Pons (tissue), 1 donor: ENCODE data around the gene CDYL.
"Not testable (repeated sequence)": the region's sequence is repeated elsewhere in the genome, so short reads cannot be mapped to it uniquely, and the experiment has no call there.

Experiments
- DNase-seq: peaks from one replicate; pipeline ENCODE4 v3.0.0-alpha.2; 2016; ENCODE audit warnings: low spot score

The CDYL gene

DNA sequence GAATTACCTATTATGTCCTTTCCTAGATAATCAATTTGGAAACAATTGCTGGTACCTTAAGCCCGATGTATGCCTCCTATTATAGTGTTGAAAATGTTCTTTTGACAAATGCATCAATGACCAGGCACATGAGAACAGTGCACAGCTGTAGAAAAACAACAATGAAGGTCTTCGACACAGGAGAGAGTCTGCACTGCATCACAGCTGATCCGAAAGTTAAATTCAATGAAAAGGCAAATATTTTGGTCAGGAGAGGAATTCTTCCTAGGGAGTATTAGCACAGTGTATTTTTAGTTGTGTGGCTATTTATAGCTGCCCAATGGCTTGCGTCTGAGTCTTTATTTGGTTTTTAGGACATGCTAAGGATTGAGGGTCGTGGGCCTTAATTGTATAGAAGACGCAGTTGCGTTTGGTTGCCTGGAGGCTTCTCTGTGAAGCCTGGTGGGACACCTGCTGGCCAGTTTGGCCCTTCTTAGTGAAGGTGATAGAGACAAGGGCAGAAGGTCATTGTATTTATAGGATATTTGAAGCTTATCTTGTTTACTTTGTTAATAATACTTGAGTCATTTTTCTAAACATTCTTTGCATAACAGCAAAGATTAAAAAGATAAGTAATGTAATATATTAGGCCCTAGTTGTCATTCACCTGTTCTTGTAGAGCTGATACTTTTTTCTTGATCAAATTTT is 72.3 kb downstream of the CDYL start:
- DNase-seq = no peak

- DNase-seq = no peak
Measured at GRCh38 chr6:4849226-4850022, 73.2 kb downstream of the CDYL start.

- no peak for DNase-seq
Measured at GRCh38 chr6:4851035-4851434, 74.8 kb downstream of the CDYL start.

GRCh38 chr6:4852186-4852585 is 76.0 kb downstream of the CDYL start:
- DNase-seq = not testable (repeated sequence)

DNA sequence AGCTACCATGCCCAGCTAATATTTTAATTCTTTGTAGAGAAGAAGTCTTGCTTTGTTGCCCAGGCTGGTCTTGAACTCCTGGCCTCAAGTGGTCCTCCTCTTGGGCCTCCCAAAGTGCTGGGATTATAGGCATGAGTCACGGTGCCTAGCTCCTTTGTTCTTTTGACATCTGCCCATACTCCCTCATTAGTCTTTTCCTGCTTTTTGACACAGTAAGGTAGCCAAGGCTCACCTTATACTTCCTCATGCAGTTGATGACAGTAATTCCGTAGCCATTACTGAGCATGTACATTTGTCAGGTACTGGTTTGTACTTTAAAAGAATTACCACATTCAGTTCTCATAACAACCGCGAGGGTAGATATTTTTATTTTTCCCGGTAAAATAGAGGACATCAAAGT is 76.7 kb downstream of the CDYL start:
- no peak for DNase-seq

GRCh38 chr6:4853349-4853748 is 77.1 kb downstream of the CDYL start:
- no peak for DNase-seq

- DNase-seq = no peak
Measured at GRCh38 chr6:4853782-4854511, 77.7 kb downstream of the CDYL start.

DNA sequence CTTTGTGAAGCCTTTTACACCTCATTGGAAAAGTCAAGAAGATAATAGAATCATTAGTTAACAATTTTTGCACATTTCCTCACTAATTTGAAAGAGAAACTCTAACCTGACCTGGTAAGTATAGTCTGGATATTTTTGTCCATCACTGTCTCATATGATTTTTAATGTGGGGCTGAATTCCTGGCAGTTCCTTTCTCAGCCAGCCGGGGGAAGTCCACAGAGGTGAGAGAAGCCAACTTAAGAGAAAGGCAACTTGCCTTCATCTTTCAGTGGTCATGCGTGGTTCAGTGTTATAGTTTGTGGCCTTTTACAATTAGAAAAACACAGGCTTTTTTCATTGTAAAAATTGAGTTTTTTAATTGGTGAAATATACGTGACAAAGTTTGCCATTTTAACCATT is 80.6 kb downstream of the CDYL start:
- no peak for DNase-seq

DNA sequence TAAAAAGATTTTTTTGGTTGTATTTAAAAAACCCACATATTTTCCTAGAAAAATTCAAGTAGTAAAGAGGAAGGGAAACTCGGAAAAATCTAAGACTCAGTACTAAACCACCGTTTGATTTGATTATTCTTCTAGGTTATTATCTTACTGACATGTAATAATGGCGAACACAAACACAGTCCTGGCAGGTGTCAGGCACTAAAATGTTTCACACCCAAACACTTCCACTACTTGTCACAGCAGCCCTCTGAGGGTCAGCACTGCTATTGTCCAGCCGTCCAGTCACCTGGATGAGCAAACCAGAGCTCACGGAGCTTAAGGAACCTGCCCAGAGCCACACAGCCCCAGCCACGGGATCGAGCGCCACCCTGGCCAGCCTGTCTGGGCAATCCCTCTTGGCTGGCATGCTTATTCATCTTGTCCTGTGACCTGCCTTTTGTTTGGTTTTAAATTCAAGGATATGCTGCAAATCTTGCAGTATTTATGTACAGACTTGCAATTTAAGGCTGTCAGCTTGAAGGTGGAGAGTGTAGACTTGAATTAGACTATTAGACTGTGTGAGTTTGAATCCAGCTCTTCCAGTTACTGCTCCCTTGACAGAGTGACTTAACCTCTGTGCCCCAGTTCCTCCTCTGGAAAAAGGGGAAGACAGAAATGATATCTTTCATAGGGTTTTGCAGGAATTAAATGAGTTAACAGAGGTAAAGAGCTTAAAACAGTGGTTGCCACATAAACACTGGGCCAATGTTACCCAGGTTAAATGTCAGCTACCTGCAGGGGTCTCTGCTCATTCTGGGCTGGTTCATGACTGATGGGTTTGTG is 82.2 kb downstream of the CDYL start:
- no peak for DNase-seq

DNA sequence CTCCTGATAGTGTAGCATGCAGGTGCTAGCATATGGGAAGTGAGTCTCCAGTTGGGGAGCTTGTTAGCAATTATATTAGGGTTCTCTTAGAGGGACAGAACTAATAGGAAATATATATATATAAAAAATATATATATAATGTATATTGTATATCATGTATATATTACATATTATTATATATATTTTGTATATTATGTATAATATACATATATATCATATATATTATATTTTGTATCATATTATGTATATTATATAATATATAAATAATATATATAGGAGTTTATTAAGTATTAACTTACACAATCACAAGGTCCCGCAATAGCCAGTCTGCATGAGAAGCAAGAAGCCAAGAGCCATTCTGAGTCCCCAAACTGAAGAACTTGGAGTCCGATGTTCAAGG is 84.2 kb downstream of the CDYL start:
- no peak for DNase-seq

- DNase-seq = no peak
Measured at GRCh38 chr6:4861564-4861963, 85.4 kb downstream of the CDYL start.

GRCh38 chr6:4864519-4864918 is 88.3 kb downstream of the CDYL start:
- DNase-seq = no peak

- DNase-seq = not testable (repeated sequence)
Measured at GRCh38 chr6:4865006-4865405, 88.8 kb downstream of the CDYL start.

DNA sequence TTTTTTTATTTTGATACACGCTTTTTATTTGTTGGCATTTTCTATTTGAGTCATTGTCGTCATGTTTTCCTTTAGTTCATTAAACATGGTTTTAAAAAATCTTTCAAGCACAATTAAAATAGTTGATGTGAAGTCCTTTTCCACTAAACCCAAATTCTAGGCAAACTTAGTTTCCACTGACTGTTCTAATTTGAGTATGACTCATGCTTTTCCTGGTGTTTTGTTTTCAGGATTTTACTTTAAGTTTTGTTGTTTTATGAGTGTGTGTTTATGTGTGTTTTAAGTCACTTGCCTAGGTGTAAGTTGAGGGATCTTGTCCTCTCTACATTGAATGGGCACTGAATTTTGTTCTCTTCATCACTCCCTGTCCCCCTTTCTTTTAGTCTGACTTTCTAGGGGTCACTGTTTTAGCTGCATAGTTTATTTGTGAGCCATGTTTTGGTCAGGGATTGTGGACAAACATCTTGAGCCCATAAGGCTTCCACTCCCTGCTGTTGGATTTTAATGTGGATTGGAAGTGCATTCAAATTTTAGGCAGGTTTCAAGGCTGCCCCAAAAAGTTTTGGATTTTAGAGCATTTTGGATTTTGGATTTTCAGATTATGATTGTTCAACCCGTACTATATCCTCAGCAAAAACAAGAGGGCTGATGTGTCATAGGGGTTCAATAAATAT is 94.8 kb downstream of the CDYL start:
- DNase-seq = no peak

- DNase-seq = no peak
Measured at GRCh38 chr6:4871825-4872224, 95.6 kb downstream of the CDYL start.

DNA sequence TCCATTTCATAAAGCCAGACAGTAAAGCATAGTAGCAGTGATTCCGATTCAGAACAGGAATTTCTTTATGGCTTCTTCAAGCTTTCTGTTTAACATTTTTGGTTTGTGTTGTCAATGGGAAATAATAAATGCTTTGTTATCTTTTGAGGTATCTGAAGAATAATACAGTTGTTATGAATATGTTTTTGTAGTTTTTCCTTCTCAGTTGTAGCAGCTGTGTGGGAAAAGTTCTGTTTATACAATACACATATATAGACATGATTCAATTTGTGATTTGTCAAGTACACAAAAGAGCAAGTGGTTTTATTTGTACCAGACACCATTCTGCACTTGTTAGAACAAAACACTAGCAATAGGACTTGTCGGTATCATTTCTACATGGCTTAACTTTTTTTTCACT is 96.6 kb downstream of the CDYL start:
- DNase-seq = peak; percentile 11

GRCh38 chr6:4873928-4874327 is 97.7 kb downstream of the CDYL start:
- no peak for DNase-seq

- DNase-seq = no peak
Measured at GRCh38 chr6:4879741-4880275, 103.6 kb downstream of the CDYL start.

GRCh38 chr6:4880363-4880762 is 104.2 kb downstream of the CDYL start:
- DNase-seq = no peak

DNA sequence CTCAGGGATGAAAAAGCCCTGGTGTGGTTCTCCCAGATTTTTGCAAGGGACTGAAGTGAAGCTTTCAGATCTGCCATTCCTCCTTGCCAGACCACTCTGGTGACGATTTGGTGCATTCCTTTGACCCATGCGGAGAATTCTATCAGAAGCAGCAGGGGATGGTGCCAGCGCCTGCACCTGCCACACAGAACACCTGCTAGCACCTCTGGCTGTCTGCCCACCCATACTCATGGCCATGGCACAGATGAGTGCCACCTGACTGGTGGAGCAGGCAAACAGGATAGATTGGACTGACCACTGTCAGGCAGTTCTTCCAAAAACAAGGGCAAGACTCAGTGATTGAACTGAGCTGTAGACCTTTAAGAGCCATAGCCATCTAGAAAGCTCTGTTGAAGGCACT is 107.1 kb downstream of the CDYL start:
- no peak for DNase-seq

GRCh38 chr6:4884646-4885340 is 108.6 kb downstream of the CDYL start:
- no peak for DNase-seq
